HL-60/S4 treated with phorbol 12-myristate 13-acetate at 8.2 ng/mL for 4 days and 3 days (cell line): ENCODE measurements around the gene HDAC11.
"Not testable (repeated sequence)": the region's sequence is repeated elsewhere in the genome, so short reads cannot be mapped to it uniquely, and the experiment has no call there.

Source experiments
- in situ Hi-C: fragments of 300-500 bp; cut with MboI; formaldehyde crosslinking; loops from 2 replicates; pipeline ENCODE4 v1.15.0; 2022; ENCODE audit warnings: low sequenced_read_pairs

The HDAC11 gene

DNA sequence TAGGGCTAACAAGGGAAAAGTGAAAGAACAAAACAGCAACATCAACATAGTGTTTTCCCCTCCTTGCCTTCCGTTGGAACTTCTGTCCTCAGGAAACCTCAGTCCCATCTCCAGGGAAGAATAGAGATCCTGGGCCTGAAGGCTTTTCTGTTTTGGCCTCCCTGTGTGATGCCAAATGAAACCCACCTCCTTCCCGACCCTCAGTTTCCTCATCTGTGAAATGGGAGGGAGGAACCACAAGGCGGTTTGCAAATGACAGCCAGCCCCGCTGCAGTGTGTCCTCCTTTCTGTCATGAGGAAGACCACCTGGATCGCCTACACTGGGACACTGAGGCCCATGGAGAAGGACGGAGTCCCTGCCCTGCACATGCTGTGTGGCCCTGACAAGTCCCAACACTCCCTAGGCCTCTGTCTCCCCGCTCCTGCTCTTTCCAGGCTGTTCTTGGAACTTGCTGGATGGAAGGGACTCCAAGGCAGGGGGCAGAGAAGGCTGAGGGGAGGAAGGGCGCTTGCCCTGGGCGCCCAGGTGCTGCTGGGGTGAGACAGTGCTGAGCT is 40.3 kb downstream of the HDAC11 start:
- in situ Hi-C loops = no loop called here

GRCh38 chr3:13521309-13521708 is 41.2 kb downstream of the HDAC11 start:
- in situ Hi-C loops = no loop called here

GRCh38 chr3:13521749-13522148 is 41.6 kb downstream of the HDAC11 start:
- in situ Hi-C loops = not testable (repeated sequence)

GRCh38 chr3:13522236-13522635 is 42.1 kb downstream of the HDAC11 start:
- in situ Hi-C loops = no loop called here

- in situ Hi-C loops = no loop called here
Observed at GRCh38 chr3:13524979-13525669, 45.0 kb downstream of the HDAC11 start.

GRCh38 chr3:13525827-13526625 is 45.9 kb downstream of the HDAC11 start:
- in situ Hi-C loops = no loop called here

- in situ Hi-C loops = no loop called here
Observed at GRCh38 chr3:13526626-13526949, 46.5 kb downstream of the HDAC11 start.

DNA sequence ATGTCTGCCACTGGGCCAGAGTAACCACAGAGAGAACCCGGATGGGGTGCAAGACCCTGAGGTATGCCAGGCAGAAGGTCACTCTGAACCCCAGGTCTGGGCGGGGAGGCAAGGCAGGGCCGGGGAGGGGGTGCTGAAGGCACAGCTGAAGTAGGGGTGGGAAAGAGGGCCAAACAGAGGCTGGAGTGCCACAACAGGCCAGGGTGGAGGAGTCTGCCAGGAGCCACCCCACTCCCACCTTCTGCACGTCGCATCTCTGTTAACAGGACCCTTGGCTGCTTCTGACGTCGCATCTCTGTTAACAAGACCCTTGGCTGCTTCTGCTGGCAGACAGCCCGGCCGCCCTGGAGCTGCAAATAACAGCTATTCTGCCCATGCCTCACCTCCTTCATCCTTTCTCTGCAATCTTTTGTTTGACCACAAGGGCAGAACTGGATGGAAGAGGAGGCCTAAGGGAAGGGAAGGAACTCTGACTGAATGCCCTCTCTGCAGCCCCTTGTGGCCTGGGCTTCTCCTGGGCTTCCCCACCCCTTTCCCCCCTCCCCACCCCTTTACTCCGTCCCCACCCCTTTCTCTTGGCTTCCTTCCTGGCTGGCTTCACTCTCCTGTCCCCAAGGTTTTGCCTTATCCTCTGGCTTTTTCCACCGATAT is 48.2 kb downstream of the HDAC11 start:
- in situ Hi-C loops = no loop called here

DNA sequence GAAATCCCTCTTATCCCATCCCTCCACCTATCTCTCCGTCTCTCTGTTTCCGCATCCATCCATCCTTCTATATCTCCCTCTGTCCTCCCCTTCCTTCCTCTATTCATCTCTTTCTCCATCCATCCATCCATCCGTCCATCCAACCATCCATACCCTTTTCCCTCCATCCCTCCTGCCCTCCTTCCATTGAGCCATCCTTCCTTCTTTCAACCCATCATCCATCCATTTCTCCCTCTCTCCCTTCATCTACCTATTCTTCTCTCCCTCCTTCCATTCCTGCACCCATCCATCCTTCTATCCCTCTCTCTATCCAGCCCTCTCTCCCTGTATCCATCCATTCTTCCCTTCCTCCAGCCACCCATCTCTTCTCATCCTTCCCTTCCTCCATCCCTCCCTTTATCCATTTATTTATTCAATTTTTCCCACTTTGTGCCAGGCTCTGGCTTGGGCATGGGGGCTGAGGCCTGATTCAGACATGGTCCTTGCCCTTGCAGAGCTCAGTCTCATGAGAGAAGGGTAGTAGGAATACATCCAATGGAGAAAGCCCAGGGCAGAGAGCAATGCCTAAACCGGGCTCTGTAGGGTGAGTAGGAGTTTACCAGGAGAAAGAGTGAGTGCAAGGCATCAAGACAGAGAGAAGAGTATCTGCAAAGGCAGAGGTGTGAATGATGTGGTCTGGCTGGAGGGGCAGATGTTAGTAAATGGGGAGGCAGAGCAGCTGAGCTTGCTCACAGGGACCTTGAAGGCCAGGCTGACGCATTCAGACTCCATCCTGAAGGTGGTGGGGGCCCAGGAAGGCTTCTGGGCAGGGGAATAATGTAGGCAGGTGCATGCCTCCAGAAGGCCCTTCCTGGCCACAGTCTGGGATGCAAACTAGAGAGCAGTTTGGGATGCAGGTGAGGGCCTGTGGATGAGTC is 49.3 kb downstream of the HDAC11 start:
- in situ Hi-C loops = no loop called here

GRCh38 chr3:13530241-13531009 is 50.3 kb downstream of the HDAC11 start:
- in situ Hi-C loops = no loop called here

- in situ Hi-C loops = no loop called here
Observed at GRCh38 chr3:13532085-13532484, 52.0 kb downstream of the HDAC11 start.

DNA sequence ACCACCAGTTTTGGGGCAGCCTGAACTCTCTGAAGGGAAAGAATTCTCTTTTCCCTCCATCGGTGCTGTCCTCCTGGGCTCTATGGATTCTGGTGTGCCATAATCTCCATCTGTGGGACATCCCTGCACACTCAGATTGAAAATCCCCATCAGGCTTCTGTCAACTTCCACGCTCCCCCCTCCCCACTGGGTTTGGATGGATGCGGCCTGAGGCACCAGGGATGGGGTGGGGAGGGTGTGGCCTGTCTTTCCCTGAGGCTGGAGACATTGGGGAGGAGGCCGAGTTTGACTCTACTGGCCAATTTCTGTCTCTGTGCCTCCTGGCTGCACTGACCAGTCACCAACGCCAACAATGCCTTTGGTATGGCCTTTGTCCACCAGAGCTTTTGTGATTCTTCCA is 52.5 kb downstream of the HDAC11 start:
- in situ Hi-C loops = no loop called here

DNA sequence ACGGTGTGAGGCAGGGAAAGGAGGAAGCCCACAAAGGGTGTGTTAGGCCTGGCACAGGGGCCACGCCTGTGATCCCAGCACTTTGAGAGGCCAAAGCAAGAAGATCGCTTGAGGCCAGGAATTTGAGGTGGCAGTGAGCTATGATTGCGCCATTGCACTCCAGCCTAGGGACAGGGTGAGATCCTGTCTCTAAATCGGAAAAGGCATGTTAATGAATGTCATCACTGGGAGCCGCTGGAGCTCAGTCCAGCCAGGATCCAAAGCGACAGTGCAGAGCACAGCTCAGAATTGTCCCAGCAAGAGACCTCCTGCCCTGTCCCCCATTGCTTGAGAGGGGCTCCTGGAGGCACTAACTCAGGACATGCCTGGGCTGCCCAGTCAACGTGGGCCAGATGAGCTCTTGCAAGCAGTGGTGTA is 53.8 kb downstream of the HDAC11 start:
- in situ Hi-C loops = no loop called here

DNA sequence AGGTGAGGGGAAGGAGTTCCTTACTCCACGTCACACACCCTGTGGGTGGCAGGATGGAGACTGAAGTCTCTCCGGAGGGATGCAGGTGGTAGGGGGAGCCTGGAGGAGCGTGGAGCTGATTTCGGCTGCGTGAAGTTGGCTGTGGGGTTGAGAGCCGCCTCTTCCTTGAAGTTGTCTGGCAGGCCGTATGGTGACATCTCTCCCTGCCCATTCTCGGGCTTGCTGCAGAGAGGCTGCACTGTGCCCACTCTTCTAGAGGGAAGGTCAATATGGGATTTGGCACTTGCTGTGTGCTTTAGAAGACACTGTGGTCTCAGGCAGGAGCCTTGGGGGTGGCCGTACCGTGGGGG is 55.4 kb downstream of the HDAC11 start:
- in situ Hi-C loops = no loop called here

GRCh38 chr3:13535905-13536304 is 55.8 kb downstream of the HDAC11 start:
- in situ Hi-C loops = no loop called here

DNA sequence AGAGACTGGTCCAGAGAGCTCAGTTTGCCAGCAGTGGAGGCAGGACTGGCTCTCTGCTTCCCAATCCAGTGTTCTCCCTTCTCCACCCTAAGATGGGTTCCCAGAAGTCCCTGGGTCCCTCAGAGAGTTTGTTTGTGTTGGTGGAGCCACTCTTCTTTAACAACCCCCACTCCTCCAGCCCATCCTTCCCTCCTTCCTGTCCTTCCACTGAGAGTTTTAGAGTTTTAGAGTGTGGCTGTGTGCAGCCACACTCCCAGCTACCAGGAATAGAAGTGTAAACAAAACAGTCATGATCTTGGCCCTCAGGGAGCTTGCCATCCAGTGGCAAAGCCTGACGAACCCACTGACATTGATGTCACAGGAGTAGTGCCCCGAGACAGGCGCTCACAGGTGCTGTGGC is 56.3 kb downstream of the HDAC11 start:
- in situ Hi-C loops = no loop called here

- in situ Hi-C loops = no loop called here
Observed at GRCh38 chr3:13536832-13537231, 56.7 kb downstream of the HDAC11 start.

GRCh38 chr3:13537244-13537908 is 57.3 kb downstream of the HDAC11 start:
- in situ Hi-C loops = no loop called here

DNA sequence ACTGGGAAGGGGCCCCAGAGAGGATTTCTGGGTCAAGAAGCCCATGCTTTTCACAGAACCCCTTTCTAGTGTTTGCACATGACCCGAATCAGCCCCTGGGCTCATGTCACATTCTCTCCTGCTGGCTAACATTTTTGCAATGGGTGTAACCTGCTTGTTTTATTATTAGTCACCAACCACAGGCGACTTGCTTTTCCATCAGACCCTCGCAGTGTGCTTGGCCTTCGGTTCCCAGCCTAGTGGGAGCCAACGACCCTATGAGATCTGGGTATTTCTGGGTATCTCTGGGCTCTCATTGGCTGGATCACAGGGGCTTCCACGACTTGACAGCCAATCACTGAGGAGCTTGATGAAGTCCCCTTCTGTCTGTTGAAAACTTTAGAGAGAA is 57.8 kb downstream of the HDAC11 start:
- in situ Hi-C loops = no loop called here
